Spleen (tissue), 11 donors: ENCODE results near the gene KCNC2. TPM values are rescaled to one million over a fixed set of nuclear protein-coding genes. Genes with fewer than 3 reads are reported as not detected.

Experiments used
- DNase-seq: peaks from one replicate; pipeline ENCODE4 v3.0.0-alpha.2; 2020
- H3K27ac ChIP-seq, 8 donors: fragments of 200-600 bp; sonication (generic) in 7 of 8; 1 replicate in 4 of 8; 2 replicates in 4 of 8; pipeline versions ENCODE4 v1.5.0 to v1.8.0; 2016 to 2021; ENCODE audit warnings: inconsistent platforms in 4 of 8, mild to moderate bottlenecking in 4 of 8, moderate library complexity in 1 of 8
- H3K27me3 ChIP-seq, 7 donors: fragments of 200-600 bp; sonication (generic) in 6 of 7; replicated peaks in 1 of 7; 1 replicate in 4 of 7; 2 replicates in 3 of 7; pipeline versions ENCODE4 v1.5.0 to v1.8.0; 2016 to 2021; ENCODE audit warnings: inconsistent platforms in 3 of 7, mild to moderate bottlenecking in 1 of 7
- H3K36me3 ChIP-seq, 6 donors: fragments of 200-600 bp; sonication (generic) in 5 of 6; 1 replicate in 4 of 6; 2 replicates in 2 of 6; pipeline versions ENCODE4 v1.5.0 to v1.8.0; 2016 to 2021; ENCODE audit warnings: inconsistent platforms in 2 of 6
- H3K4me1 ChIP-seq, 6 donors: fragments of 200-600 bp; sonication (generic) in 5 of 6; 1 replicate in 3 of 6; 2 replicates in 3 of 6; pipeline versions ENCODE4 v1.5.0 to v1.8.0; 2016 to 2021; ENCODE audit warnings: inconsistent platforms in 3 of 6
- H3K4me3 ChIP-seq, 8 donors: fragments of 200-600 bp; sonication (generic) in 7 of 8; 1 replicate in 4 of 8; 2 replicates in 4 of 8; pipeline versions ENCODE4 v1.5.0 to v1.8.0; 2016 to 2021; ENCODE audit warnings: inconsistent platforms in 4 of 8, mild to moderate bottlenecking in 4 of 8, moderate library complexity in 2 of 8
- H3K9me3 ChIP-seq, 8 donors: fragments of 200-600 bp; sonication (generic) in 7 of 8; 1 replicate in 4 of 8; 2 replicates in 4 of 8; pipeline versions ENCODE4 v1.5.0 to v1.8.0; 2016 to 2021; ENCODE audit warnings: inconsistent platforms in 4 of 8
- POLR2A ChIP-seq, 3 donors: fragments of 450-650 bp; IDR thresholded peaks; one replicate each; pipeline ENCODE4 v1.5.1; 2017; ENCODE audit warnings: antibody characterized with exemption in 3 of 3, mild to moderate bottlenecking in 1 of 3
- POLR2AphosphoS5 ChIP-seq, 3 donors: sonication (generic); formaldehyde crosslinking; IDR thresholded peaks; one replicate each; pipeline ENCODE4 v1.5.1; 2017; ENCODE audit warnings: antibody characterized with exemption in 3 of 3
- WGBS, 5 donors: extraction: QIAGEN DNeasy Blood & Tissue Kit in 3 of 5; methylation state at CpG; one replicate each; pipeline versions ENCODE4 v1.1.5 to v1.1.7; 2013 to 2018; 5-methylcytosine and 5-hydroxymethylcytosine counted together
- intact Hi-C: fragments of 100-400 bp; cut with DNase I; formaldehyde crosslinking; loops from one replicate; pipeline ENCODE4 v1.15.0; 2023; ENCODE audit warnings: low total_unique reads
- polyA plus RNA-seq, 3 donors: library from polyadenylated mRNA; stranded (reverse); fragments of 200-250 nt; gene quantifications; one replicate each; pipeline ENCODE4 v1.2.1, GENCODE V29; 2013
- total RNA-seq, 7 donors: library from RNA; depleted of rRNA in 3 of 7; stranded (reverse); fragments of >200 nt in 3 of 7; fragmentation: NEBNext Ultra II Directional in 4 of 7; extraction: Animal tissue kit (Norgen Biotek cat#: 25700) in 4 of 7; gene quantifications; one replicate each; pipeline versions ENCODE4 v1.1.0 to v1.2.1, GENCODE V29; 2016 to 2021
- TF ChIP-seq, protein P1 (sequence below), 11 experiments: fragments of 200-600 bp in 7 of 11; fragments of 450-650 bp in 4 of 11; sonication (generic) in 4 of 11; IDR thresholded peaks in 8 of 11; conservative IDR thresholded peaks in 3 of 11; 1 replicate in 7 of 11; 2 replicates in 4 of 11; pipeline versions ENCODE4 v1.4.0 to v1.8.0; 2016 to 2021; ENCODE audit warnings: antibody characterized with exemption in 11 of 11, inconsistent platforms in 4 of 11, mild to moderate bottlenecking in 1 of 11
- donor health status: healthy with polysubstance abuse.
- donor health status: DM: no; HTN: no; CAD: no; lungs with moderate emphysema.
- donor health status: DM: no; HTN: no; CAD: no.
- donor health status: Bipolar disorder and iron deficiency.
- donor health status: healthy.
- donor health status: DM: no; HTN: no; CAD: no.
- donor health status: DM: yes; HTN: yes; CAD: no.

Gene KCNC2
- total and polyA plus RNA-seq, 10 donors = not detected

DNA sequence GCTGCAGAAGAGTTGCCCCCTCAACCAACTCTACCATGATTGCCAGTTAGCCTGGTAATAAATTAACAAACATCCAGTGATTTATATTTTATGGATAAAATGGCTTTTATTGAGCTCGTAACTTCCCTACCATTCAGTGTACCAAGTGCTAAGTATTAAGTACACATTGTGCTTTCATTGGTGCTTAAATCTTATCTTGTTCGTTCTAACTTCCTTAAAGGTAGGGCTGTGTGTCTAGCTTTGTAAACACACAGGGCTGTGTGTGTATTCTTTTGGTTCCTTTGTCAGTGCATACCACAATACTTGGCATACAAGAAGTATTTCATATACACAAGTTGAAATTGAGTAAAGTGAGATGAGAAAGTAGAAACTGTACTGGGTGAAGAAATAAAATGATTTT lies 80.4 kb downstream of the KCNC2 start:
- Histone ChIP-seq H3K9me3 (no peaks in the 10 kb centered on the region), H3K4me3 (no peak overlapping the region), H3K27ac (no peak overlapping the region), H3K4me1 (no peaks in the 10 kb centered on the region), H3K36me3 (no peaks in the 10 kb centered on the region), H3K27me3 (no peaks in the 10 kb centered on the region)
- intact Hi-C loops = no loop called here
- DNase-seq = no peak
- TF ChIP-seq, protein P1, sequence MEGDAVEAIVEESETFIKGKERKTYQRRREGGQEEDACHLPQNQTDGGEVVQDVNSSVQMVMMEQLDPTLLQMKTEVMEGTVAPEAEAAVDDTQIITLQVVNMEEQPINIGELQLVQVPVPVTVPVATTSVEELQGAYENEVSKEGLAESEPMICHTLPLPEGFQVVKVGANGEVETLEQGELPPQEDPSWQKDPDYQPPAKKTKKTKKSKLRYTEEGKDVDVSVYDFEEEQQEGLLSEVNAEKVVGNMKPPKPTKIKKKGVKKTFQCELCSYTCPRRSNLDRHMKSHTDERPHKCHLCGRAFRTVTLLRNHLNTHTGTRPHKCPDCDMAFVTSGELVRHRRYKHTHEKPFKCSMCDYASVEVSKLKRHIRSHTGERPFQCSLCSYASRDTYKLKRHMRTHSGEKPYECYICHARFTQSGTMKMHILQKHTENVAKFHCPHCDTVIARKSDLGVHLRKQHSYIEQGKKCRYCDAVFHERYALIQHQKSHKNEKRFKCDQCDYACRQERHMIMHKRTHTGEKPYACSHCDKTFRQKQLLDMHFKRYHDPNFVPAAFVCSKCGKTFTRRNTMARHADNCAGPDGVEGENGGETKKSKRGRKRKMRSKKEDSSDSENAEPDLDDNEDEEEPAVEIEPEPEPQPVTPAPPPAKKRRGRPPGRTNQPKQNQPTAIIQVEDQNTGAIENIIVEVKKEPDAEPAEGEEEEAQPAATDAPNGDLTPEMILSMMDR (IDR thresholded peaks at IDR 0.05 in 8 of 11, conservative IDR thresholded peaks at IDR 0.05 in 3 of 11) = no peak
- TF ChIP-seq POLR2AphosphoS5 (IDR thresholded peaks at IDR 0.05) (no peak), POLR2A (IDR thresholded peaks at IDR 0.05) (no peak)
- WGBS, 5 donors = 56 to 73% (median 67%) methylated on average over 2 of the region's 2 CpGs

DNA sequence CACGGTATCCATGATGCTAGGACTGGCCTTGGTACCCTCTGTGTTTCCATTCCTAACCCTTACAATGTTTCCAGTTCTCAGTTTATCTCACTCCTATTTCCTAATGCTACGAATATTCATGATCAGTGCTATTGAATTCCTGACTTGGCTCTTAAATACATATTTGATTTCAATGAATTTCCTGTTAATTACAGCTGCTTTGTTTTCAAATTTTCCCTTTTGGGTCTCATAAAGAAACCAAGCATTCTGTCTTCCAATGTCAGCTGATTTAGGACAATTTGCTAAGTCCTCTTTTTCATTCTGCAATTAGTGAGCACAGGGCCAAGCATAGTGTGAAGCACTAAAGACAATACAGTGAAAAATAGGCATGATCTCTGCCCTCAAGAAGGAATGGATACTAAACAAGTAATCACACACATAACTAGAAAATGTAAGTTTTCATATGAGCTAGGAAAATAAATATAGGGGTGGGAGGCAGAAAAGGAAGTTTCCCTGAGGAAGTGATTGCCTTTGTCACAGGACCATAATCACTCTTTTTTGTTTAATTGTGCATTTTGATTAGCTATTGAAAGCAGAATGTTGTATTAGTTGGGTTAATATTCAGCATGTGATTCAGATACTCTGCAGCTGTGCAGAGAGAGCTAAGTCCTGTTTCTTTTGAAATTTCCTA lies 88.5 kb downstream of the KCNC2 start:
- no peaks in the 10 kb centered on the region for H3K9me3 ChIP-seq
- WGBS, 5 donors = 60 to 77% (median 66%) methylated on average over 2 of the region's 2 CpGs
- TF ChIP-seq, protein P1 (IDR thresholded peaks at IDR 0.05 in 8 of 11, conservative IDR thresholded peaks at IDR 0.05 in 3 of 11) = no peak
- TF ChIP-seq POLR2AphosphoS5 (IDR thresholded peaks at IDR 0.05) (no peak), POLR2A (IDR thresholded peaks at IDR 0.05) (no peak)
- H3K4me3 ChIP-seq = no peak overlapping the region
- no peak overlapping the region for H3K27ac ChIP-seq
- no peaks in the 10 kb centered on the region for H3K27me3 ChIP-seq
- H3K4me1 ChIP-seq = no peaks in the 10 kb centered on the region
- DNase-seq = no peak
- no peaks in the 10 kb centered on the region for H3K36me3 ChIP-seq
- intact Hi-C loops = no loop called here

DNA sequence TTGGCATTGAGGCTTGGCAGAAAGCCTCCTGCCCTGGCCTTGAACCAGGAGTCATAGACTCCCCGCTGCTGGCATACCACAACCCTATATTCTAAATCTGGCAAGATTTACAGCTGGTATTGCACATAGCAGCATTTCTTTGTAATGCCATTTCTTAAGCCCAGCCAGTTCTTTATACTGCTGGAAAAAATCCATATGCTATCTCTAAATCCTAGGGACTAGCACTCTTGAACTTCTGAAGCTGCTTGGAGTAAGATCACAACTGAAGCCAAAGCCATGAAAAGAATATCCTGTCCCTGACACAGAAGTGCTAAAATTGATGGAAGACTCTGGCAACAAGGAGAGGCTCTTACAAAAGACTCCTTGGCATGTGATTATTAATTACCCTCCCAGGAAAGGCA lies 89.3 kb downstream of the KCNC2 start:
- Histone ChIP-seq H3K27me3 (no peaks in the 10 kb centered on the region), H3K9me3 (no peaks in the 10 kb centered on the region), H3K4me1 (no peaks in the 10 kb centered on the region), H3K36me3 (no peaks in the 10 kb centered on the region), H3K27ac (no peak overlapping the region), H3K4me3 (no peak overlapping the region)
- TF ChIP-seq, protein P1 (IDR thresholded peaks at IDR 0.05 in 8 of 11, conservative IDR thresholded peaks at IDR 0.05 in 3 of 11) = no peak
- TF ChIP-seq POLR2A (IDR thresholded peaks at IDR 0.05) (no peak), POLR2AphosphoS5 (IDR thresholded peaks at IDR 0.05) (no peak)
- intact Hi-C loops = no loop called here
- WGBS, 5 donors = 54 to 83% (median 69%) methylated on average over 1 of the region's 1 CpG
- DNase-seq = no peak

DNA sequence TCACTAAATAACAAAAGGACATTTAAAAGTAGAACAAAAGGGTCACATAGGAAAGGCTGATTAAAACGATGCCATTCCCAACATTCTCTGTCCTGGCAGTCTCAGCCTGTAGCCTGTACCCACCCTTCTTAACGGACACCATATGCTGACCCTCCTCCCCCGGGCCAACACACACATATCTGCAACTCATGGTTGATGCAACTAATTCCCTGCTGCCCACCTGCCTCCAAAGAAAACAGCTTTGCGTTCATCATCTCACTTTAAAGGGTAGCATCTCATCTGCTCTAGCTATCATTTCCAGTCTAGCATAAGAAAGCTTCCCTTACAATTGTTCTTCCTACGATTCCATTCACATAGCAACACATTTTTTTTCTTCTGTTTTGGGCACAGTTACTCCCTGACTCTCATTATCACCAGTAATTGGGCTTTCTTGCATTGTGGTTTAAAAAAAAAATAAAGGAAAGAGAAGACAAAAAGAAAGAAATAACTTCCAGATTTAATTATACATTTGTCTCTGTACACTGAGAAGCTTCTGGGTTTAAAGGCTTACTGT lies 92.9 kb downstream of the KCNC2 start:
- 75 to 91% (median 78%) methylated on average over 5 of the region's 5 CpGs for WGBS, 5 donors
- Histone ChIP-seq H3K4me3 (no peak overlapping the region), H3K4me1 (no peaks in the 10 kb centered on the region), H3K36me3 (no peaks in the 10 kb centered on the region), H3K9me3 (no peaks in the 10 kb centered on the region), H3K27me3 (no peaks in the 10 kb centered on the region), H3K27ac (no peak overlapping the region)
- TF ChIP-seq, protein P1 (IDR thresholded peaks at IDR 0.05 in 8 of 11, conservative IDR thresholded peaks at IDR 0.05 in 3 of 11) = no peak
- TF ChIP-seq POLR2A (IDR thresholded peaks at IDR 0.05) (no peak), POLR2AphosphoS5 (IDR thresholded peaks at IDR 0.05) (no peak)
- intact Hi-C loops = no loop called here
- DNase-seq = no peak
